Stomach (tissue), 4 donors: ENCODE data around the gene AGAP1.

Experiments used
- CTCF ChIP-seq, 7 experiments: fragments of 450-650 bp in 4 of 7; fragments of 200-600 bp in 3 of 7; sonication (generic) in 3 of 7; IDR thresholded peaks; one replicate each; pipeline ENCODE4 v1.5.1; 2016 to 2019; ENCODE audit warnings: antibody characterized with exemption in 7 of 7, control low read depth in 2 of 7, mild to moderate bottlenecking in 1 of 7
- POLR2A ChIP-seq, 4 donors: fragments of 450-650 bp; IDR thresholded peaks; one replicate each; pipeline ENCODE4 v1.6.1; 2016; ENCODE audit warnings: antibody characterized with exemption in 4 of 4, control low read depth in 2 of 4, mild to moderate bottlenecking in 1 of 4, moderate library complexity in 1 of 4

DNA sequence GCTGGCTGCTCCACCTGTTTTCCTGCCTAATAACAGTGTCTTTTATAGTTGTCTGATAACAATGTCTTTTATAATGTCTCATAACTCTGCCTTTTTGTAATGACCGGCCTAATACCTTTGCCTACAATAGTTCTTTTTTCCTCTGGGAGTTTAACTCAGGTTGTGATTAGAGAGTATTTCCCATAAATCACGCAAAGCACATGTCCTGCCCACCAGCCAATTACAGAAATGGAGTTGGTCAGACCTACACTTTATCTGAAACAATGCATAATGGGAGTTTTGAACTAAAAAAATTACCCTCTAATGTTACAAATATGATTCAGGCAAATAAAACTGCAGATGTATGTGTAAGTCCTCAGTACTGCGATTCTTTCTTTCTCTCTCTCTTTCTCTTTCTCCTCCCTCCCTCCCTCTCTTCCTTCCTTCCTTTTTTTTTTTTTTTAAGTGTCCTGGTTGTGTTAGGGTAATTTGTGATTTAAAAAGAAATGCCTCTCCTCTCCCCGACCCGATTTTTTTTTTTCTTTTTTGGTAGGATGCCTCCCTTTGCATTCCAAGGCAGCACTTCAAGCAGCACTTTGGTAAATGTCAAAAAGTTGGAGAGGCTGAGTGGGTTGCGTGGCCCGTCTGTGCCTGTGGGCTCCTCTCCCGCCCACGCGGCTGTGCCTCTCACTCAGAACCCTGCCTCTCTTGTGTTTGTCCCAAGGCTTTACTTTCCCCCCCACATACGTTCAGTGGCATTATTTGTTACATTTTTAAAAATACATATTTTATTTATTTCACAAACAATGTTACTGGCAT is 147.3 kb downstream of the AGAP1 start:
- TF ChIP-seq CTCF (IDR thresholded peaks at IDR 0.05) (no peak), POLR2A (IDR thresholded peaks at IDR 0.05) (no peak)
